NAMALWA (cell line): Measurements from ENCODE around the gene EIF3K.

Experiments
- DNase-seq: peaks from one replicate; pipeline ENCODE4 v3.0.0-alpha.2; 2015; ENCODE audit warnings: low spot score

EIF3K gene

DNA sequence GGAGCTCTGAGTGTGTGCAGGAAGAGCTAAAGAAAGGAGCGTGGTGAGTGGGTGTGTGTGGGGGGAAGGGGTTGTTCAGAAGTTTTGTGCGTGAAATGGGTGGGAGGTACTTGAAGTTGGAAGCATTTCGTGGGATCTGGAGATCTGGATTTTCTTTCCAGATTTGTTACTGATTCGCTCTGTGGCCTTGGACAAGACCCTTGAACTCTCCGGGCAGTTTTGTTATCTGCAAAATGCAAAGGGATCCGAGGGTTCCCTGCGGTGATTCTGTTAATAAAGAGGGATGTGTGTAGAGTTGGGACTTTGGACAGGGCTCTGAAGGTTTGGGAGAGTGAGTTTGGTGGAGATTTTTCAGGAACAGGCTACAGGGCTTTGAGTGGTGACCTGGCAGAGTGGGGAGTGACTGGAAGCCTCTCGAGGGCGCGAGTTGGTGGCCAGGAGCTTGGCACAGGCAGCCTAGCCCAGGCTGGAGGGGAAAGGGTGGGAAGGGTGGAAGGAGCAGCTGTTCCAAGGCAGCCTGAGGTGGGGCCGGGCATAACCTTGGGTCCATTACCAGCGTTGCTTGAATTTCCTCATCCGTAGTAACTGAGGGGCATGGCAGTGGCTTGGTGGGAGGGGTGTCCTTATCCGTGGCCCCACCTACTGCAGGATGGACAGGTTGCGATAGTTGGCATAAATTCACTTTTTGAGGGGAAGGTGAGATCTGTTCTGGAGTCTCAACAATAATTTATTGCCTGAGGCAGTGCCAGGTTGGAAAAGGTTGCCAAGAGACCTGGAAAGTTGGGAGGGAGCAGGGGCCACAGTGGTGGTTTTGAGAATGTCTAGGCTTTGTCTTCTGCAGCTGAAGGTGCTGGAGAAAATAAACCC is 30.6 kb downstream of the EIF3K start:
- no peak for DNase-seq

DNA sequence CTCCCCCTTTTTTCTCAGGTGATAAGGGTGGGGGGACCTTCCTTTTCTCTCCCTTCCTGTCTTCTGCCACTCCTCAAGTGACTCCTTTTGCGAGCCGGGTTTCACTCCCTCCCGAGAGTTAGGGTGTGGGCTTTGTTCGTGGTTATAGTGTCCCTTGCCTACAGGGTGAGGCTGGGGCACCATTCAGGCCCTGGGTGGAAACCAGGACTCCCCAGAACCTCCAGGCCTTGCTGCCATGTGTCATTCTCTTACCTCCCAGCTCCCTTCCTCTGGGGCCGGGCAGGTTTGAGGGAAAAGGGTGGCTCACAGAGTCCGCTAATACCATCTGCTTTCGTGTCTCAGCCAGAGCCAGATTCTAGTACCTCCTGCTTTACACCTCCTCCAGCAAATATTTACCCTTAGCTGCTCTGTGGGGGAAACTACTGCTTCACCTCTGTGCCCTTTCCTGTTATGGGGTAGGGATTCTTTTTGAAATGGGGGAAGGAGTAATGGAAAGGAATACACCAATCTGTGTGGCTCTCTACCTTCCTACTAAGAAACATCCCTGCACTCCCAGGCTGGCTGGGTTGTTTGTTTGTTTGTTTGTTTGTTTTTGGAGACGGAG is 31.3 kb downstream of the EIF3K start:
- no peak for DNase-seq

DNA sequence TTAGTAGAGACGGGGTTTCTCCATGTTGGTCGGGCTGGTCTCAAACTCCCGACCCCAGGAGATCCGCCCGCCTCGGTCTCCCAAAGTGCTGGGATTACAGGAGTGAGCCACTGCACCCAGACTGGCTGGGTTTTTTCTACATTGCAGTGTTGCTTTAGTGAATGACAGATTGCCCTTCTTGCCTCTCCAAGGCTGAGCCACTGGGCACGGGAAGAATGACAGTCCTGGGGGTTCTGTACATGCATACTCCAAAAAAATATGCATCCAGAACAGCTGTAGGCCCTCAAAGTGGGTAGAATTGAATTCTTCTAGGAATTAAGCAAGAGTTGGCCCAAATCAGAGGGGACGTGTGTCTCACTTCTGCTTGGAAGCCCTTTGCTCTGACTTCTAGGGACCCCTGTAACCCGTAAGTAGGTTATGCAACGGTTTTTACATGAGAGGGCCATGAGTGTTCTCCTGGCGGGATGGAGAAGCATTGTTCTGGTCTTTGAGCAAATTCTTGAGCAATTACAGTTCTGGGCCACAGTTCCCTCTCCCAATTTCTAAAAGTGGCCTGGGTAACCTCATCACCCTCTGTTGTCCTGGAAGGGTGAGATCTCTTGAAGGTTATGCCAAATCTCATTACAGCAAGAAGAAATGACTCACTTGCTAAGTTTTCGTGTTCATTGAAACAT is 32.1 kb downstream of the EIF3K start:
- no peak for DNase-seq

DNA sequence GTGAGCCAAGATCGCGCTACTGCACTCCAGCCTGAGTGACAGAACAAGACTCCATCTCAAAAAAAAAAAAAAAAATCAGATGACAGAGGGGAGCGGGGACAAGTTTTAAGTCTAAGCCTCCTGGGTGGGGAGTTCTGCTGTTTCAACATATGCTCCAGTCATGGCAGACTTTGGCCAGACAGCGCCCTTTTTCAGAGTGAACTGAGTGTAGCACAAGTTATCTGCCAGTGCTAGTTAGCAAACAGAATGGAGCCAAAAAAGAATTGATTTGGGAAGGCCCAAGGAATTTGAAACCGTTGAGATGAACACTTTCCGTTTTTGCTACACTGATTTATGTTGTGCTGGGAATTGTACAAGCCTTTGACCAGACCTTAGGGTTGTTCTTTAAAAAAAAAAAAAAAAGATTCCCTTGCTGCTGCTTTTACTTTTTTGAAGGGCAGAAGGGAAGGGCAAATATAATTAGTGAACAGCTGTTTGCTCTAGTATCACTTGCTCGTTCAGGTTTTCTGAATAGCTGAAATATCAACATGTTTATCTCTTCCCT is 34.1 kb downstream of the EIF3K start:
- no peak for DNase-seq

DNA sequence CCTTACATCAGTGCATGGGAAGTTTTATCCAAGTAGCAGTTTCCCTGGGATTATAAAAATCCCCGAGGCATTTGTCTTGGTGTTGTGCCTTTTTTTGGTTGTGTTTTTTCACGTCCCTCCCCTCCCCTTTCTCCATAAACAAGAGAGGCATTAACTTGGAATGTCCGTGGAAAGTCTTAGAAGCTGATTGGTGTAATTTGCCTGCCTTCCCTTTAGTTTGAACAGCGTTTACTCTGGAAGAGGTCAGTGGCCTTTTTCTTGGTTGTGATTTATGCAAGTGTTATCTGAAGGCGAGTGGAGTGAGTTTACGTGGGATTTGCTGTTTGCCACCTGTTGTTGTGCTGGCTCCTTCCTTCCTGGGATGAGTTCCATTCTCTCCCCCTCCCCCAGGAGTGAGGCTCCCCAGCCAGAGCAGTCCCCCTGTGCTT is 35.7 kb downstream of the EIF3K start:
- DNase-seq = no peak

DNA sequence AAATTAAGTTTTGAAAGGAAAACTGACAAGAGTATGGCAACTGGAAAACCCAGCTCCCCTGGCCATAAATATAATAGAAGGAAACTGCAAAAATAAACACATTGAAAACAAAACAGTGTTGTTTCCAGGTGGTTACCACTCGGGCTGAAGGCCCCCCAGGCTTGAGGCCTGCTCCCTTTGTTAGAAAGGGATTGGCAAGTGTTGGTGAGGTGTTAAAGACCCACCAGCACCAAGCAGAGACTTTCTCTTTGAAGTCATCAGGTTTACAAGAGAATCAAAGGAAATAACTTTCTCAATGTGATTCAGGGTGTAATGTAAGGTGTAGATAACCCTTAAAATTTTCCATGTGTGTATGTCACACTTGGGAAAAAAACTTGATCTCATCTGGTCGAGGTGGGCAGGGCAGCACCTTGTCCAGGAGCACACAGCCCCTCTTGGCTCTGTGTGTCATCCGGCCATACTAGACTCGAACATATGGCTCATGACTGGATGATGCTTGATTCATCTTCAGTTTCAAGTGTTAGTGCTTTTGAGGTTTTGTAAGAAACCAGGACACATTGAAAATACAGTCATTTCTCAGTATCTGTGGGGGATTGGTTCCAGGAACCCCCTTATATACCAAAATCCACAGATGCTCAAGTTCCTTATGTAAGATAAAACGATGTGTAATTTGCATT is 36.3 kb downstream of the EIF3K start:
- no peak for DNase-seq

DNA sequence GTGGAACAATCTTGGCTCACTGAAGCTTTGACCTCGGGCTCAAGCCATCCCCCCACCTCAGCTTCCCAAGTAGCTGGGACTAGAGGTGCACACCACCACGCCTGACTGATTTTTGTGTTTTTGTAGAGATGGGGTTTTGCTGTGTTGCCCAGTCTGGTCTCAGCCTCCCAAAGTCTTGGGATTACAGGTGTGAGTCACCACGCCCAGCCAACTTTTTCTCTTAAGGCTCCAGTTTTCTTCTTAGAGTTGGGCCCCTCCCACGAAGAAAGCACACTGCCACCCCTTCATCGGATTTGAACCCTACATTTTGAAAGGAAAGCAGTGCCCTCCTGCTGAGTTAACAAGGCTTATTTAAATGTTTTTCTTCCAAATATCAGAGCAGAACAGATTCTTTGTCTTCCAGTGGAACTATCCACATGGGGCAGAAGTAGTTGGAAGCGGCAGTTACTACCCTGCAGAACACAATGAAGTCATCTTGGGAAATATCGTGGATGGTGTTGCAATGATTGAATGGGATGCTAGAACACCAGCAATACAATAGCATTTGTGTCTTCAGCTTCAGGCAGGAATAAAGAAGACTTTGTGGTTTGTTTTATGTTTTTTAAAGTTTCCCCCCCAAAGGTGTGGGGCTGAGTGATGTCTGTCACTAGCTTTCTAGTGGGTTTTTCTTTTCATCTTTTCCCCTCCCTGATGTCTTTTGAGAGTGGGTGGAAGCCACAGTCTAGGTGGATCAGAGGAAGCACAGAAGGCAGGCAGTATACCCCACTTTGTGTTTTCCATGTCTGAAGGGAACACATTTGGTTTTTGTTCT is 37.4 kb downstream of the EIF3K start:
- no peak for DNase-seq

DNA sequence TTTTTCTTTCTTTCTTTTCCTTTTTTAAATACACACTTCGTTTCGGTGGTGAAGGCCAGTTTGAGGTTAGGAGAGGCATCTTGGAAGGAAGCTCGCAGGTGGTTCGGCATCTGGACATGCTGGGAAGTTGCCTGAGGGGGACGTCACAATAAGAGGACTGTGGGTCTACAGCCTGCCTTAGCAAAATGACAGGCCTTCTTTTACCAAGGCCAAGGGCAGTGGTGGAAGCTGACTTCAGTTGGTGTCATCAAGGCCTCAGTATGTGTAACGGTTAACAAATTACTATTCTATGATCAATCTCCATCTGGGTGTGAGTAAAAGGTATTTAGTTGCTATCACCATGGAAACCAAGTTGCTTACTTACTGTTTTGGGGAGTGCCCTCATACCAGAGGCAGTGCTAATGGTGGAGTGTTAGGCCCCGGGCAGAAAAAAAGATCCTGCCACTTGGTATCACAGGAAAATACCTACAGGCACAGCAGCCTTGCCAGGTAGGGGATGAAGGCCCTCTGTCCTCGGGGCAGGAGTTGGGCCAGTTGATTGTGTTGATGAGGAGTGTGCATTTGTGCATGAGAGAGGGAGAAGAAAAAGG is 38.7 kb downstream of the EIF3K start:
- DNase-seq = no peak

DNA sequence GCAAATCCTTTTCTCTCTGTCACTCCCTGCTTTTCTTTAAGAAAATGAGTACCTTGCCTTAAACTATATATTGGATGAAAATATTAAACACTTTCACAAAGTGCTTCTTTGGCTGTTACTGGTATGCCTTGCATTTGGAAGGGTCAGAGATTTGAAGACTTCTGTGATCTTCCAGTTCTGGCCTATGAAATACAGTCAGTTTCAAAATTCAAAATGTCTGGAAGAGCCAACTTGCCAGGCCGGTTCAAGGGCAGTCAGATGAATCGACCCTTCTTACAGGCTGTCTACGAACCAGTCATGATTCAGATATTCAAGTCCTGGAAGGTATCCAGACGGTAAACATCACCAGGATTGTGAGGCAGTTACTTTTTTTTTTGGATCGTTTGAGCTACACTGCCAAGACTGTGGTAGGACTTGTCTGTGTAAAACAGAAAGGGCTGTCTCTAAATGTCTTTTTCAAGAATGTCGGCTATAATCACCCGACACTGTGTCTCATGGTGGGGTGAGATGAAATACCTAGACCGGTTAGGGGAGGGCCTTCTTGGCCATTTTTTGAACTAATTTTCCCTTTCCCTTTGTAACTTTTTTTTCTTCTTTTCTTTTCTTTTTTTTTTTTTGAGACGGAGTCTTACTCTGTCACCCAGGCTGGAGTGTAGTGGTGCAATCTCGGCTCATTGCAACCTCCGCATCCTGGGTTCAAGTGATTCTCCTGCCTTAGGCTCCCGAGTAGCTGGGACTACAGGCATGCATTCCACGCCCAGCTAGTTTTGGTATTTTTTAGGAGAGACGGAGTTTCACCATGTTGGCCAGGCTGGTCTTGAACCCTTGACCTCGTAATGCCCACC is 39.7 kb downstream of the EIF3K start:
- DNase-seq = no peak

DNA sequence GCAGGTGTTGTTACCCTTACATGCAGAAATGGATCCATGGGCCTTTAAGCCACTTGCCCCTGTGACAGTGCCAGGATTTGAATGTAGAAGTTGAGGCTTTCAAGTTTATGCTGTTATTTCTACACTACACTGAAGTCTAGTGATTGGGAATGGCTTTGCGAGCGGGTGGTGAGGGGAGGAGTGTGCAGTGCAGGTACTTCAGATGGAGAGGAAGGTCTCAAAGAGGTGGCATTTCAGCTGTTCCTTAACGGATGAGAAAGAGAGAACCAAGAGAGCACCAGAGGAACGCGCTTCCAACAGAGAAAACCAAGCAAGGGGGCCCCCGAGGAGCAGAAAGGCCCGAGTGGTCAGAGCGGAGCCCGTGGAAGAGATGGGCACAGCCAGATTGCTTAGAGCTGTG is 41.7 kb downstream of the EIF3K start:
- DNase-seq = no peak

DNA sequence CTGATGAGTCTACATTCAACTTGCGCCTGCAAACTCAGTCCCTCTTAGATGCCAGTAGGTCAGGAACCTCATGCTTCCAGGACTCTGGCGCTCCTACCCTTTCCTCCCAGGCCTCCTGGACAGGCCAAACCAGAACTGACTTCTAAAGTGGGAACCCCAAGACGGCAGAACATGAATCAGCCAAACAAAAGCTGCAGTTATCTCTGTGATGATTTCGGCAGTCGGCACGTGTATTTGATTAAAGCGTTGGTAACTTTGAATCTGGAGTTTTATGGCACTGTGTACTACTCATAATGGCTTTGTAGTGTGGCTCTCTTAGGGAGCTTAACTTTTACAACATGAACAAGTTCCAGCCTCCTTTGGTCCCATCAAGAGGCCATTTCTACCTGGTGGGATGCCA is 42.1 kb downstream of the EIF3K start:
- DNase-seq = no peak

DNA sequence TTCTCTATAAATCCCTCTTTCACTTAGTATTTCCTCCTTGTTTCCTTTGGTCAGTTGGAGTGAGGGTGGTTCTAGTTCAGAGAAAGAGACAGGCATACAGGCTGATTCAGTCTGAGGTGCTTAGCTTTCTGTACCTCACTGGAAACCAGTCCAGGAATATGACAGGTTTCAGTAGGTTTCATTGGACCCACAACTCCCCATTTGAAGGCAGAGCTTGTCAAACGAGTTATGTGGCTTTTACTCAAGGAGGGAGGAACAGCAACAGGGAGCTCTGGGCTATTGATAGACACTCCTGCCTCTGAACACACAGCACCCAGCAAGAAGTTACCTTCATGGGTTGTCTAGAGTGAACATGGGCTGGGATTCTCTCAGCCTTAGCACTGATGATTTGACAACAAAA is 43.0 kb downstream of the EIF3K start:
- no peak for DNase-seq

DNA sequence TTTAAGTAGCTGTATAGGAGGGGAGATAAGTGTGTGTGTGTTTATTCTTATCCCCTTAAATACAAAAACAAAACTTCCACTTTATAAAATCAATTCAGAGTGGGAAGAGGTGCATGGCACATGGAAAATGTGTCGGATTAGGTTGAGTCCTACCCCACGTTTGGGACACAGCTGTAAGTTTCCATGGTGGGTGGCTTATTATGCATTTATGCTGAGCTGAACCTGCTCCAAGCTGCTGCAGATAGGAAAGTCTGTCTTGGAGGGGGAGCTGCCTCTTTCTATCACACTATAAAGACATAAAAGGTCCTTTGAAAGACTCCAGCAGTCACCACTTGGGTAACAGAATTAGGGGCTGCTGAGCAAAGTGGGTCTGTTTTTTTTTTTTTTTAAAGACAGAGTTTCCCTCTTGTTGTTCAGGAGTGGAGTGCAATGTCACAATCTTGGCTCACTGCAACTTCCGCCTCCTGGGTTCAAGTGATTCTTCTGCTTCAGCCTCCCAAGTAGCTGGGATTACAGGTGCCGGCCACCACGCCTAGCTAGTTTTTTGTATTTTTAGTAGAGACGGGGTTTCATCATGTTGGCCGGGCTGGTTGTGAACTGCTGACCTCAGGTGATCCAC is 43.7 kb downstream of the EIF3K start:
- no peak for DNase-seq

DNA sequence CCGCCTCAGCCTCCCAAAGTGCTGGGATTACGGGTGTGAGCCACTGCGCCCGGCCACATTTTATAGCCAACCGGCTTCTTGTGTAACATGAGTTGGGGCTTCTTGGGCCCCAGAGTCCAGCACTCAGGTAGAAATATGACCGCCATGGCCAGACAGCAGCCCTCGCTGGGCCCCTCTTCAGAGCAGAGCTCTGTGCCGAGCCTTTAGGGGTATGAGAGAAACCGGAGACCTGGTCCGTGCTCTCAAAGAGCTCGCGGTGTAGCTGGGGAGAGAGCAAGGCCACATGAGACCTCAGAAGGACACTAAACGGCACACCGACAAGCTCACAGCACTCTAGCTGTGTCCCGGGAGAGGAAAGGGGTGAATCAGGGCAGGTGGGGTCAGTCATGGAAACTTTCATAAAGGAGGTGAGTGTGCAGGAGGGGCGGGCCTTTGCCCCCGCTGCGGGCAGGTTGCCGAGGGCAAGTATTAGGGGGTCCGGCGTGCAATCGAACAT is 44.2 kb downstream of the EIF3K start:
- DNase-seq = no peak

DNA sequence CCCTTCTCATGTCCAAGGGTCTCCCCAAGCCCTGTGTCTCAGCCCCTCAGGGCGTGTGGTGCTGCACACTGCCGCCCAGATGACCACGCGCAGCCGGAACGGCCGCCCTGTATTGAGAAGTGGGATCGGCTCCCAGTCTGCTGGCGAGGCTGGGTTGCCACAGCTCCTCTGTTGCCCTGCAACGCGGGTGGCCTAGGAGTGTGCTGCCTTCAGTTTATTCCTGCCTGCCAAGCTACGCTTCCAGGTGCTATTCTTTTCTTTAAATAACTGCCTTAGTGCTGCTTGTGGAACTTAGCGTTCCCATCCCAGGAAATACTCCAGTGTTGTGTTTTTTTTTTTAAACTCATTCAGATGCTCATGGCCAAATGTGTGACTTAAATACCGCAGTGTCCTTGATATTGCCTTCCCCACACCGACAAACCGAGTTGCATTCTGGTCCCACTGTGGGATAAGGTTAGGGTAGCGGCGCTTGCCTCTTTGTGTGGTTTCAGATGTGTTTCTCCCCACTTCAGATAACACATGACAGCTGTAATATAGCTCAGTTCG is 45.0 kb downstream of the EIF3K start:
- DNase-seq = no peak

DNA sequence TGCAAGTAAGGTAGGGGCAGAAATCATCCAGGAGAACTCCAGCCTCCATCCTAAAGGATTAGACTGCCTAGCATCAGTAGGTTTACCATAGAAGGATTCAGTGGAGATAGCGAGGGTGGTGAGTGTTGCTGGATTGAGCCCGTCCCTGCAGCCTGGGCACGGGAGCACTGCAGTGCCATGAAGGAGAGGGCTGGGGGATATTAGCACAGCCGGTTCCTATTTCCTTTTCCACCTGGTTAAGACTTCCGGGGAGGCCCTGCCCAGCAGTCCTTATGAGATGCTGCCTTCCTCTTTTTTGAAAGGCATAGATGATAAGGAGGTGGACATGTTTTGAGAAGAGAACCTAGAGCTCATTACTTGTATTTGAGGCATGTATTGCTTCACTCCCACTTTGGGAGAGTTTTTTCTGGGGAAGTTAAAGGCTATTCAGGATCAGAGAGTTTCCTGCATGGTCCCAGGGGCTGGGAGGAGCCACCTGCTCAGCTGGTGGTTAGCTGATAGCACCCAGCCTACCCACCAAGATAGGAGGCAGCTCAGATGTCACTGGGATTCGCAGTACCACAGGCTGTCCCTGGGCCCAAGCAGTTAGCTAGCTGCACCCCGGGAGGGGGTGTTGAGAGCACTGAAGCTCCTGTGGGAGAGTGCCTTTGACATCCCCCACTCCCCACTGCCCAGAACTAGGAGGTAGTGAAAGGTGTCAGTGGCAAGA is 45.7 kb downstream of the EIF3K start:
- DNase-seq = peak; percentile 31

DNA sequence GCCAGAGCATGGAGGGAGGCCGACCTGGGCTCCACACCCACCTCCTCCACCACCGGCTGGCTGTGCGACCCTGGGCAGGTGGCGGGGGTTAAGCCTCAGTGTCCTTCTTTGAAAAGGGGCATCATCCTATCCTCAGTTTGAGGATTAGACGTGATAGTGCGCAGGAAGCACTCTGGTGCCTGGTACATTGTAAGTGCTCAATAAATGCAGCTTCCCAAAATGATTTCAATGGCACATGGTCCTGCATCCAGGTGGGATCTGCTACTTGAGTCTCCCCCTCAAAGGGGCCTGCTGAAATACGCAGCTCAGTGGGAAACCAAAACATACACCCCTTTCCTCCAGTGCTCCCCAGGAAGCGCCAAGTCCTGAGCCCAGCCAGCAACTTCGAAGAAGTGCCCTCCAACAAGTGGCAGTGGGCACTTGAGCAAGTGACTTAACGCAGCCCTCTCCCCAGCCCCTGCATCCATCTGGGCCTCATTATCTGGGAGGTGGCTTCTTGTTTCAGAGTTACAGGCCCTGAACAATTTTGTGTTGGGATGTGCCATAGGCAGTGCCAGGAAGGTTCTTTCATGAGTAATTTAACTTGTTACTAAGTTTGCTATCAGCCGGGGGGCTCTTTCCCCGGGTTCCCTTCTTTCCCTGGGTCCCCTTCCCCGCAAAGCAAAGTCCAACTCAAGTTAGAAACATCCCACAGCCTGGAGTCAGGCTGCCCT is 46.4 kb downstream of the EIF3K start:
- no peak for DNase-seq
